NOMO-1 treated with DMSO at 0.1 percent for 48 hours (cell line): Measurements from ENCODE around the gene SLC66A1.

Experiments
- DNase-seq: peaks from one replicate; lab custom pipeline; 2025; ENCODE audit not compliant: unreplicated experiment; lab: John Stamatoyannopoulos, UW

Gene SLC66A1

GRCh38 chr1:19324665-19324990, 12.5 kb downstream of the SLC66A1 start:
- DNase-seq = no peak

- DNase-seq = no peak
Observed at GRCh38 chr1:19325368-19325957, 13.3 kb downstream of the SLC66A1 start.

- DNase-seq = peak; percentile 29
Observed at GRCh38 chr1:19325958-19326747, 14.0 kb downstream of the SLC66A1 start.

DNA sequence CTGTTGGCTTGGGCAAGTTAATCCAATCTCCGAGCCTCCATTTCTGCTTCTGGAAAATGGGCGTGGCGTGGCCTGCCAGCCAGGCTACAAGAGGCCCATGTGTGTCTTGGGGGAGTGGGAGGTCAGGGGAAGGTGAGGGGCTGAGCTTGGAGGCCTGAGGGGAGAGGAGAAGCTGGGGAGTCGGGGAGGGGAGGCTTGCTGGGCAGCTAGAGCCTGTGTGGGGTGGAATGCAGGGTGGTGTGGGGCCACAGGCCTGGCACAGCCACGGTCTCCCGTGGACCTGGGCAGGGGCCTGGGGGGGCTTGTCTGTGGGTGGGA, 14.6 kb downstream of the SLC66A1 start:
- DNase-seq = no peak

DNA sequence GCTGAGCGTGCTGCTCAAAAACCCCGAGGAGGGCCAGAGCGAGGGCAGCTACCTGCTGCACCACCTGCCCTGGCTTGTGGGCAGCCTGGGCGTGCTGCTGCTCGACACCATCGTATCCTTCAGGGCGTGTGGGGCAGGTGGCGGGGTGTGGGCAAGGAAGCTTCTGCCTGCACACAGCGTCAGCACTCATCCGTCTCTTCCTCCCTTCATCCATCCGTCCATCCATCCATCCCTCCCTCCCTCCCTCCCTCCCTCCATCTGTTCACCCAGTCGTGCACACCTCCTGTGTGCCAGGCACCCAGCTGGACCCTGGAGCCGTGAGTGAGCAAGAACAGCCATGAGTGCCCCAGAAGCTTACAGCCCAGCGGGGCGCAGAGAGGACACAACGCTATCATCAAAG, 15.2 kb downstream of the SLC66A1 start:
- DNase-seq = no peak

- DNase-seq = no peak
Observed at GRCh38 chr1:19327736-19328135, 15.6 kb downstream of the SLC66A1 start.

- no peak for DNase-seq
Observed at GRCh38 chr1:19328486-19328885, 16.4 kb downstream of the SLC66A1 start.

DNA sequence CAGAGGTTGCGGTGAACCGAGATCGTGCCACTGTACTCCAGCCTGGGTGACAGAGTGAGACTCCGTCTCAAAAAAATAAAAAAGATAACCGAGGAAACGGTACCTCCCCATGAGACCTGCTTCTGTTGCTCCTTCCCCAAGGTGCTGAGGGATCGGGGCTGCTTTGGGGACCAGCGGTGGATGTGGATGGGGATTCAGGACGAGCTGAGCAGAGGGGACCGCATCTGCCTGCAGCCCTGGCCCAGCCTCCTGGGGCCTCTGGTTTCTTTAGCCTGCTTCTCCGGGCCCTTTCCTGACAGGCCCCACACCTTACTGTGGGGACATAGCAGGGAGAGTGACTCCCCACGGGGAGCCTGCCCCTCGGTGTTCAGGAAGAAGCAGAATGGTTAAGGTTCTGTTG, 17.1 kb downstream of the SLC66A1 start:
- DNase-seq = no peak

DNA sequence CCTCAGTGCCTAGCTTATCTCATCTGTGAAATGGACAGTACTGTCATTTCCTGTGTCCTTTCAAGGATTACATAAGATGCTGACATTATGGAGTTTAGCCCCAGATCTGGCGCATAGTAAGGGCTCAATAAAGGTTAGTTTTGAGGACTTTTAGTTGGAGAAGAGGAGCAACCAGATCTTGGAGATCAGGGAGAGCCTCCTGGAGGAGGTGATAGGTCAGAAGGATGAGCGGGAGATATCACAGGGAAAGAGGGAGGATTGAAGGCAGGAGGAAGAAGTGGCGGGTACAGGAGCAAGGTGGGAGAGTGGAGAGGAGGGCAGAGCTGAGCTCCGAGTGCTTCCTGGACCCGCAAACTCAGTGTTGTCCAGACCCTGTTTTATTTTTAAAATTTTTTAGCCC, 17.5 kb downstream of the SLC66A1 start:
- DNase-seq = no peak

- no peak for DNase-seq
Observed at GRCh38 chr1:19330449-19331135, 18.5 kb downstream of the SLC66A1 start.

- no peak for DNase-seq
Observed at GRCh38 chr1:19331262-19331878, 19.2 kb downstream of the SLC66A1 start.

- DNase-seq = no peak
Observed at GRCh38 chr1:19332832-19333231, 20.7 kb downstream of the SLC66A1 start.

GRCh38 chr1:19333587-19334354, 21.6 kb downstream of the SLC66A1 start:
- DNase-seq = no peak

- DNase-seq = no peak
Observed at GRCh38 chr1:19336543-19336942, 24.4 kb downstream of the SLC66A1 start.

- DNase-seq = no peak
Observed at GRCh38 chr1:19337289-19337688, 25.2 kb downstream of the SLC66A1 start.

DNA sequence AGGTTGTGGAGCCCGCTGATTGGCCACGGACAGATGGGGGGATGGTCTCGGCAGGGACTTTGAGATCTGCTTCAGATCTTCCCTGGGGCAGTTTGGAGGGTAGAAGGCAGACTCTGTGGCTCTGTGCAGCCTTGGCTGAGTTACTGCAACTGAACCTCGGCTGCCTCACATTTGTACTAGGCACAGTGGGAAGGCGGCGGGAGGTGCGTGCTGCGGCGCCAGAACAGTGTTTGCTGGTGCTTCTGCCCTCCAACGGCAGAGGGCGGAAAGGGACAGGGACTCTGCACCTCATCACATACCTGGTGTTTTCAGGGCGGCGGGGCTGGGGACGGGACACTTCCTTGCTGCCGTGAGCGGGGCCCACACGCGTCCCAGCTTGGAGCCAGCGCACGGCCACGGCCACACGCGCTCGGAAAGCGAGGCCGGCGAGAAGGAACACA, 26.2 kb downstream of the SLC66A1 start:
- peak; percentile 81 for DNase-seq

GRCh38 chr1:19339214-19339861, 27.2 kb downstream of the SLC66A1 start:
- no peak for DNase-seq

DNA sequence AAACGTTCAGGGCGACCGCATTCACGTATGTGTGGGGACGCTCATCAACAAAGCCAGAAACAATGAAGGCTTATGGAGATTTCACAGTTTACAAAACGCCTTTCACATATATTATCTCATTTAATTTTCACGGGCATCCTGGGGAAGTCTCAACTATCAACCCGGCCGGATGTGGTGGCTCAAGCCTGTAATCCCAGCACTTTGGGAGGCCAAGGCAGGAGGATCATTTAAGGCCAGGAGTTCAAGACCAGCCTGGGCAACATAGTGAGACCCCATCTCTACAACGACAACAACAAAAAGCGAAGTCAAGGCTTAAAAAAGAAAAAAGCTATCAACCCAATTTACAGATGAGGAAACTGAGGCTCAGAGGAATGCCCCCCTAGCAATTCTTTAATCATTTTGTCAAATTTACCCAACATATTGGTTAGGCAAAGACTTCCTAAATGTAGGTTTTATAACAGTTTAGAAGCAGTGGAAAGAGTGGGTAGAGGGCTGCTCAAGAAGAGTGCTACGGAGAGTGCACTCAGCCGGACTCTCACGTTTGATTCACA, 28.3 kb downstream of the SLC66A1 start:
- DNase-seq = no peak

GRCh38 chr1:19341201-19342061, 29.3 kb downstream of the SLC66A1 start:
- peak; percentile 39 for DNase-seq
